Adrenal gland (tissue), 12 donors: Measurements from ENCODE around the gene CLIP4. TPM values are rescaled to one million over a fixed set of nuclear protein-coding genes. Genes with fewer than 3 reads are reported as not detected.

ENCODE experiments used
- DNase-seq, 7 donors: peaks; one replicate each; pipeline ENCODE4 v3.0.0-alpha.2; 2019 to 2020
- H3K27ac ChIP-seq, 5 donors: fragments of 200-600 bp; sonication (generic) in 4 of 5; 1 replicate in 3 of 5; 2 replicates in 2 of 5; pipeline versions ENCODE4 v1.5.1 to v1.8.0; 2016 to 2020; ENCODE audit warnings: mild to moderate bottlenecking in 1 of 5
- H3K27me3 ChIP-seq: fragments of 200-600 bp; 2 replicates; pipeline ENCODE4 v1.8.0; 2021
- H3K36me3 ChIP-seq, 2 donors: fragments of 200-600 bp; replicated peaks in 1 of 2; 1 replicate in 1 of 2; 2 replicates in 1 of 2; pipeline versions ENCODE4 v1.5.1 to v1.8.0; 2018 to 2022
- H3K4me1 ChIP-seq, 2 donors: fragments of 200-600 bp; replicated peaks in 1 of 2; 1 replicate in 1 of 2; 2 replicates in 1 of 2; pipeline versions ENCODE4 v1.5.1 to v1.8.0; 2018 to 2021
- H3K4me3 ChIP-seq, 4 donors: fragments of 200-600 bp; sonication (generic) in 3 of 4; one replicate each; pipeline ENCODE4 v1.5.1; 2016 to 2018
- H3K9me3 ChIP-seq, 3 donors: fragments of 200-600 bp; sonication (generic) in 1 of 3; replicated peaks in 1 of 3; 1 replicate in 2 of 3; 2 replicates in 1 of 3; pipeline versions ENCODE4 v1.5.1 to v1.8.0; 2016 to 2021
- CTCF ChIP-seq, 6 experiments: fragments of 450-650 bp in 4 of 6; fragments of 200-600 bp in 2 of 6; sonication (generic) in 1 of 6; IDR thresholded peaks; 1 replicate in 5 of 6; 2 replicates in 1 of 6; pipeline versions ENCODE4 v1.5.1 to v1.8.0; 2016 to 2021; ENCODE audit warnings: antibody characterized with exemption in 6 of 6, mild to moderate bottlenecking in 2 of 6, moderate library complexity in 1 of 6
- POLR2A ChIP-seq, 2 donors: fragments of 450-650 bp; IDR thresholded peaks; one replicate each; pipeline ENCODE4 v1.6.1; 2017; ENCODE audit warnings: antibody characterized with exemption in 2 of 2, mild to moderate bottlenecking in 2 of 2, moderate library complexity in 1 of 2
- WGBS, 4 donors: extraction: QIAGEN DNeasy Blood & Tissue Kit in 2 of 4; methylation state at CpG; one replicate each; pipeline versions ENCODE4 v1.1.5 to v1.1.7; 2013 to 2017; 5-methylcytosine and 5-hydroxymethylcytosine counted together
- intact Hi-C, 2 donors: fragments of 100-400 bp; cut with DNase I; formaldehyde crosslinking; loops; one replicate each; pipeline versions ENCODE4 v1.14.1 to v1.15.0; 2022 to 2023
- polyA plus RNA-seq, 3 donors: library from polyadenylated mRNA; stranded (reverse); fragments of 200-250 nt in 2 of 3; fragments of 350-450 nt in 1 of 3; fragmentation: Illumina TruSeq in 1 of 3; extraction: RNeasy Lipid Tissue Mini Kit (QIAGEN cat#74804) in 1 of 3; gene quantifications; one replicate each; pipeline ENCODE4 v1.2.3, GENCODE V29; 2013 to 2014
- total RNA-seq, 9 donors: library from RNA; depleted of rRNA in 4 of 9; stranded (reverse); fragments of >200 nt in 4 of 9; fragments of 120-200 nt in 1 of 9; fragmentation: NEBNext Ultra II Directional in 1 of 9; extraction: Animal tissue kit (Norgen Biotek cat#: 25700) in 1 of 9; gene quantifications; one replicate each; pipeline versions ENCODE4 v1.1.0 to v1.2.4, GENCODE V29; 2013 to 2023
- donor health status: healthy with polysubstance abuse.
- donor health status: Bipolar disorder and iron deficiency.
- donor health status: DM: yes; HTN: yes; CAD: no.
- donor health status: DM: no; HTN: no; CAD: no.
- donor health status: DM: no; HTN: no; CAD: no.
- donor health status: DM: yes; HTN: yes; CAD: no.

The CLIP4 gene
- total and polyA plus RNA-seq, 12 donors: 6.1 to 30.5 (median 16.6) TPM

GRCh38 chr2:29129586-29130281 is 14.5 kb downstream of the CLIP4 start:
- intact Hi-C loops: no loop called here
- DNase-seq: no peak
- H3K36me3 ChIP-seq: peaks cover 0 to 19% of the 10 kb centered on the region in 2 donors
- peak overlapping the region in 3 of 5 donors; percentile 1 to 61 (median 56) for H3K27ac ChIP-seq
- H3K9me3 ChIP-seq: peaks cover 0 to under 1% (median 0%) of the 10 kb centered on the region in 3 donors
- WGBS, 4 donors: 42 to 79% (median 62%) methylated on average over 2 of the region's 2 CpGs
- TF ChIP-seq POLR2A (IDR thresholded peaks at IDR 0.05) (no peak), CTCF (IDR thresholded peaks at IDR 0.05) (no peak)
- peaks cover 18% of the 10 kb centered on the region in 2 donors for H3K4me1 ChIP-seq
- no peak overlapping the region for H3K4me3 ChIP-seq
- no peaks in the 10 kb centered on the region for H3K27me3 ChIP-seq

GRCh38 chr2:29130295-29130694 is 15.1 kb downstream of the CLIP4 start:
- intact Hi-C loops: no loop called here
- Histone ChIP-seq H3K27ac (peak overlapping the region in 2 of 5 donors; percentile 3 to 56), H3K36me3 (peaks cover 0 to 19% of the 10 kb centered on the region in 2 donors), H3K9me3 (no peaks in the 10 kb centered on the region), H3K4me1 (peaks cover 18% of the 10 kb centered on the region in 2 donors), H3K4me3 (no peak overlapping the region), H3K27me3 (no peaks in the 10 kb centered on the region)
- WGBS, 4 donors: 65 to 71% (median 66%) methylated on average over 2 of the region's 2 CpGs
- TF ChIP-seq POLR2A (IDR thresholded peaks at IDR 0.05): no peak
- TF ChIP-seq CTCF (IDR thresholded peaks at IDR 0.05): no peak
- peak in 1 of 7 donors; percentile 23 for DNase-seq

- intact Hi-C loops: no loop called here
- Histone ChIP-seq H3K27me3 (no peaks in the 10 kb centered on the region), H3K9me3 (no peaks in the 10 kb centered on the region), H3K4me3 (no peak overlapping the region), H3K36me3 (peaks cover 0 to 19% of the 10 kb centered on the region in 2 donors), H3K4me1 (peaks cover 11 to 13% of the 10 kb centered on the region in 2 donors), H3K27ac (no peak overlapping the region)
- no peak for TF ChIP-seq POLR2A (IDR thresholded peaks at IDR 0.05)
- no peak for TF ChIP-seq CTCF (IDR thresholded peaks at IDR 0.05)
- WGBS, 4 donors: 78 to 93% (median 85%) methylated on average over 1 of the region's 1 CpG
- DNase-seq: no peak
Measured at GRCh38 chr2:29134933-29135332, 19.7 kb downstream of the CLIP4 start.

GRCh38 chr2:29139152-29139551 is 23.9 kb downstream of the CLIP4 start:
- intact Hi-C loops: no loop called here
- no peak for DNase-seq

More at GRCh38 chr2:29139152-29139551, 23.9 kb downstream of the CLIP4 start:
- no peaks in the 10 kb centered on the region for H3K36me3 ChIP-seq
- no peaks in the 10 kb centered on the region for H3K27me3 ChIP-seq
- TF ChIP-seq POLR2A (IDR thresholded peaks at IDR 0.05) (no peak), CTCF (IDR thresholded peaks at IDR 0.05) (no peak)
- no peaks in the 10 kb centered on the region for H3K4me1 ChIP-seq
- WGBS, 4 donors: 91 to 98% (median 95%) methylated on average over 3 of the region's 3 CpGs
- no peak overlapping the region for H3K27ac ChIP-seq
- H3K4me3 ChIP-seq: no peak overlapping the region
- H3K9me3 ChIP-seq: no peaks in the 10 kb centered on the region
